IPS-18a (cell line): ENCODE measurements around the gene SPATA2.
"Not testable (repeated sequence)": the region's sequence is repeated elsewhere in the genome, so short reads cannot be mapped to it uniquely, and the experiment has no call there.

ENCODE experiments used
- H3K27ac ChIP-seq: one replicate; pipeline ENCODE4 v1.5.1; 2013; ENCODE audit warnings: low read length
- H3K27me3 ChIP-seq: one replicate; pipeline ENCODE4 v1.6.1; 2013; ENCODE audit warnings: mild to moderate bottlenecking, low read length; ENCODE audit not compliant: control insufficient read depth, insufficient read depth
- H3K36me3 ChIP-seq: one replicate; pipeline ENCODE4 v1.6.1; 2013; ENCODE audit warnings: low read depth, low read length; ENCODE audit not compliant: control insufficient read depth
- H3K4me1 ChIP-seq: one replicate; pipeline ENCODE4 v1.6.1; 2013; ENCODE audit warnings: low read depth, low read length; ENCODE audit not compliant: control insufficient read depth
- H3K4me3 ChIP-seq: one replicate; pipeline ENCODE4 v1.5.1; 2013; ENCODE audit warnings: low read length
- H3K9ac ChIP-seq: one replicate; pipeline ENCODE4 v1.6.1; 2013; ENCODE audit warnings: mild to moderate bottlenecking, low read length, moderate library complexity
- H3K9me3 ChIP-seq: one replicate; pipeline ENCODE4 v1.6.1; 2013; ENCODE audit warnings: low read depth, low read length; ENCODE audit not compliant: control insufficient read depth

Gene SPATA2

GRCh38 chr20:49872056-49872455 lies 43.3 kb downstream of the SPATA2 start:
- Histone ChIP-seq H3K27me3 (no peaks in the 10 kb centered on the region), H3K9ac (no peak overlapping the region), H3K4me3 (no peak overlapping the region), H3K4me1 (peaks cover 3% of the 10 kb centered on the region), H3K9me3 (no peaks in the 10 kb centered on the region), H3K36me3 (no peaks in the 10 kb centered on the region), H3K27ac (no peak overlapping the region)

DNA sequence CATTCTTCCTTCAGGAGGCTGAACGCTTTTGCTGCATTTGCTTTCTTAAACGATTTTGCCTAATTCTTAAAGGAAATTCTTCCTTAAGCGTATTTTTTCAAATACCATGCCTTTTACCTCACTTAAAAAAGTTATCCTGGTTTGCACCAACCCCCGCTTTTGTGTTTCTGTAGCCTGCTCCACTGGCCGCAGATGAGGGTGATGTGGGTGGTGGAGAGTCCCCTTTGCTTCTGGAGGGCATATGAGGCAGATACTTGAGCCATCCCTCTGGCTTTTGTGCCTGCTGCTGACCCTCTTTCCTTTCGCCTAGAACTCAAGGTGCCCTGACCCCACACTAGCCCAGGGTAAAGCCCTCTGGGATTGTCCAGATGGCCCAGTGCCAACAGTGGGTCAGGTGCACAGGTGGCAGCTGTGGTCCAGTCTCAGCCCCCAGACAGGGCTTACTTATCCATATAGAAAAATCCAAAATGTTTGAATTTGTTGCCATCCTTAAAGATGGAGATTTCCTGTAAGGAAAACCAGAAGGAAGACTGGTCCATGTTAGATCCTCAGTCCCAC lies 43.9 kb downstream of the SPATA2 start:
- no peak overlapping the region for H3K27ac ChIP-seq
- H3K36me3 ChIP-seq = no peaks in the 10 kb centered on the region
- H3K4me3 ChIP-seq = no peak overlapping the region
- H3K9ac ChIP-seq = no peak overlapping the region
- H3K9me3 ChIP-seq = no peaks in the 10 kb centered on the region
- peaks cover 3% of the 10 kb centered on the region for H3K4me1 ChIP-seq
- no peaks in the 10 kb centered on the region for H3K27me3 ChIP-seq

DNA sequence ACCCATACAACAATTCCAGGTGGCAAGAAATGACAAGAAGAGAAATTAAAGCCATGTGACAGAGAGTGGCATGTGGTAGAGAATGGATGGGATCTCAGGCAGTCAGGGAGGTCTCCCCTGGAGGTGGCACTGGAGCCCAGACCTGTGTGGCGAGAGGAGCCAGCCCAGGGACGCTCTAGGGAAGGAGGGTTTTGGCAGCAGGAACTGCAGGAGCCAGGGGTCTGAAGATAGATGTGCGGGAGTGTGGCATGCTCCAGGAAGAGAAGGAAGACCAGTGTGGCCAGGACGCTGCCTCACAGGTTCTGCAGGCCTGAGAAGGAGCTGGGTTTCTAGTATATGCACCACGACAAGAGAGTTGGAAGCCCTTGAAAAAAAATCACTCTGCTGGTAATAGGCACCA lies 45.1 kb downstream of the SPATA2 start:
- Histone ChIP-seq H3K27me3 (no peaks in the 10 kb centered on the region), H3K4me1 (peaks cover 3% of the 10 kb centered on the region), H3K4me3 (no peak overlapping the region), H3K9me3 (no peaks in the 10 kb centered on the region), H3K27ac (no peak overlapping the region), H3K9ac (no peak overlapping the region), H3K36me3 (peaks cover 3% of the 10 kb centered on the region)

DNA sequence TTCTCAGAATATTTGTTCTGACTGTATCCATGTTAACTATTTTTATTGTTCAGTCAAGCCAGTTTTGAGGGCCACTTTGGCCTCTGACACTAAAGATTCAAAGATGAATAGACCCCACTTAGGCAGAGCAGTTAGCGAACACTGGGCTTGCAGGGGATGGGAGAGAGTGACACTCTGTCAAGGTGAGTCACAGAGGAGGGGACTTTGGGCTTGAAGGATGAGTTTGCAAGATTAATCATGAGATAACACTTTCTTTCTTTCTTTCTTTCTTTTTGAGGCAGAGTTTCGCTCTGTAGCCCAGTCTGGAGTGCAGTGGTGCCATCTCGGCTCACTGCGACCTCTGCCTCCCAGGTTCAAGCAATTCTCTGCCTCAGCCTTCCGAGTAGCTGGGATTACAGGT lies 46.4 kb downstream of the SPATA2 start:
- H3K4me3 ChIP-seq = no peak overlapping the region
- no peaks in the 10 kb centered on the region for H3K27me3 ChIP-seq
- no peaks in the 10 kb centered on the region for H3K9me3 ChIP-seq
- H3K4me1 ChIP-seq = peaks cover 3% of the 10 kb centered on the region
- peaks cover 3% of the 10 kb centered on the region for H3K36me3 ChIP-seq
- no peak overlapping the region for H3K9ac ChIP-seq
- H3K27ac ChIP-seq = no peak overlapping the region

GRCh38 chr20:49868538-49868937 lies 46.8 kb downstream of the SPATA2 start:
- Histone ChIP-seq H3K36me3 (peaks cover 3% of the 10 kb centered on the region), H3K4me1 (peaks cover 3% of the 10 kb centered on the region), H3K27me3 (no peaks in the 10 kb centered on the region), H3K9me3 (no peaks in the 10 kb centered on the region), H3K4me3 (no peak overlapping the region), H3K27ac (no peak overlapping the region), H3K9ac (no peak overlapping the region)

DNA sequence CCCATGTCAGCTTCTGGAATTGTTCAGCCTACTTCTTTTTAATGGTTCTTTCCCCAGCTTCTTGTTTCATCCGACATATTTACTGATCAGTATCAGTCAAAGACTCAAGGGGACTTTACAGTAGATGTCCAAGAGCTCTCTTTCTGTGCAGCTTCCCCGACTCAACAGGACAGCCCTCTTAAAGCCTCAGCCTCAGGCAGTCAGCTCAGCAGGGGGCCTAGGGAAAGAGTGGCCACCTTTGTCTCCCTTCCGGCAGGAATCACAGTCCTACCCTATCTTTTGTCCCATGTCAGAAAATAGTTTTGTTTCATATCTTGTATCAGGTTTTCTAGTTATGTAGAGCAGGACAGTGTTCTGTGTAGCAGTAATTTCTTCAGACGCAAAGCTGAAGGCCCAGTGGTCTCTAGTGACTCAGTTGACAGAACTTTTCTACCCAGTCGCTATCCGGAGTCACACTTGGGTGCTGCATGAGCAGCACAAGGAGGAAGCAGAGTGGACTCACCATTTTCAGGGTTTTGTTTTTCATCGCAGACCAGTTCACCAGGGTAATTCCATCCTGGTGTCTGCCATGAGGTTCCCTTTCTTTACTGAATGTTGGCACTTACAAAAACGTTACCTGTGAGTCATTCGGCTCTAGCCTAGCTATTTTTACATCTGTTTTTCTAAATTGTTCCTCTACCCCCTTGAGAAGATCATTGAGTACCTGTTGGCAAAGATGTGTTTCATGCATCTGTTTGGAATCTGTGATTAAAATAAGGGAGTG lies 47.7 kb downstream of the SPATA2 start:
- peaks cover 3% of the 10 kb centered on the region for H3K36me3 ChIP-seq
- H3K4me3 ChIP-seq = no peak overlapping the region
- no peaks in the 10 kb centered on the region for H3K27me3 ChIP-seq
- no peak overlapping the region for H3K9ac ChIP-seq
- H3K27ac ChIP-seq = no peak overlapping the region
- H3K9me3 ChIP-seq = no peaks in the 10 kb centered on the region
- peaks cover 3% of the 10 kb centered on the region for H3K4me1 ChIP-seq

DNA sequence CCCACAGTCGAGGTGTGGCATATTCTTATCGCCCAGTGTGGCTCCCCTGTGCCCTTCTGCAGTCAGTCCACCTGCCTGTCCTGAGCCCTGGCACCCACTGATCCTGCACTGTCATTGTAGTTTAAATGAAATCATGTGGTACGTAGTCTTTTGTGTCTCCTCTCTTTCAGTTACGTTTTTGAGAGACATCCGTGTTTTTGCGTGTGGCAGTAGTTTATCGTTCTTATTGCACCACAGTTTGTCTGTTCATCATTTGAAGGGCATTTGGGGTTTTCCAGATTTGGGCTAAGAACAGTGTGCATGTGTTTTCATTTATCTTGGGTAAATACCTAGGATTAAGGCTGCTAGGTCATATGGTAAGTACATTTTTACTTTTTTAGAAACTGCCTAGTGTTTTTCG lies 49.3 kb downstream of the SPATA2 start:
- Histone ChIP-seq H3K9ac (no peak overlapping the region), H3K4me1 (peaks cover 3% of the 10 kb centered on the region), H3K27me3 (no peaks in the 10 kb centered on the region), H3K27ac (no peak overlapping the region), H3K36me3 (peaks cover 3% of the 10 kb centered on the region), H3K9me3 (no peaks in the 10 kb centered on the region), H3K4me3 (no peak overlapping the region)

DNA sequence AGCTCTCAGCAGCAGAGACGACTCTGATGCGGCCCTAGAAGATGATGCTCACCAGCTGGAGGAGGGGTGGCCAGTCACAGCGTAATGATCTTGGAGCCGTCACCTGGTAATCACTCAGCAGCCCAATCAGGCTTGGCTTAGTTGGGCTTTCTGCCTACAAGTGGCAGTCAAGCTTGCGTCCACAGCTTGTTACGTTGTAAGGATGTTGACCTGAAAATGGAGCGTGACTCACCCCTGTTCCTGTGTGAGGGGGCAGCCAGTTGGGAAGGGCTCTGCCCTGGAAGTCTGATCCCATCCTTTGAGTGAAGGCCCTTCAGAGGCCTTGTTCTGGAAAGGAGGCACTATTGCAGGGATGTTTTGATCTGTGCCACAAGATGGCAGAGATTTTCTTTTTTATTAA lies 49.8 kb downstream of the SPATA2 start:
- Histone ChIP-seq H3K27me3 (no peaks in the 10 kb centered on the region), H3K4me1 (peaks cover 3% of the 10 kb centered on the region), H3K36me3 (peaks cover 3% of the 10 kb centered on the region), H3K4me3 (no peak overlapping the region), H3K27ac (no peak overlapping the region), H3K9ac (no peak overlapping the region), H3K9me3 (no peaks in the 10 kb centered on the region)

- H3K36me3 ChIP-seq = peaks cover 3% of the 10 kb centered on the region
- no peak overlapping the region for H3K4me3 ChIP-seq
- H3K27ac ChIP-seq = no peak overlapping the region
- H3K4me1 ChIP-seq = peaks cover 3% of the 10 kb centered on the region
- no peak overlapping the region for H3K9ac ChIP-seq
- H3K9me3 ChIP-seq = no peaks in the 10 kb centered on the region
- H3K27me3 ChIP-seq = no peaks in the 10 kb centered on the region
Measured at GRCh38 chr20:49863666-49864065, 51.7 kb downstream of the SPATA2 start.

DNA sequence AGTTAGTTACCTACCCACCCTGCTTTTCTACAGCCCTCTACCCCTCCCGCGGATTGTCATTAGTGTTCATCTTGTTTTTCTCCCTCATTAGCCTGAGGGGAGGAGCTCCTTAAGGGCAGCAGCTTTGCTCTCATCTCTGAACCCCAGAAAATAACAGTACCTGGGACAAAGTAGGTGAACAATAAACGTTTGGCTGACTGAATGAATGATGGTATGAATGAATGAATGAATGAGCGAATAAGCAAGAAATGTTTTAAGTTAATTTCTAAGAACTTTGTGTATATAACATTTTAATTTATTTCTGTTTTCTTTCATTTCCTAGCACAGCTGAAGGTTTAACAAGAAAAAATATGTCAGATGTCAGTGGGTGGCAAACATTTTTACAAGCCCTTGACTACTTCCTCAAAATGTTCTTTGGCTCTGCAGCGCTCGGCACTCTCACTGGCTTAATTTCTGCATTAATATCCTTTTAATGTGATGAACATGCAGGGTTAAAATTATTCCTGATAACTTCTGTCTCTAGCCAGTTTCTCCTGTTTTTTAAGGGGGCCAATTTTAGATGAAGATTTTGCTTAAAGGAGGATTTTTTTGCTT lies 52.6 kb downstream of the SPATA2 start:
- H3K4me3 ChIP-seq = no peak overlapping the region
- no peak overlapping the region for H3K9ac ChIP-seq
- H3K36me3 ChIP-seq = peaks cover 3% of the 10 kb centered on the region
- no peaks in the 10 kb centered on the region for H3K9me3 ChIP-seq
- peaks cover 3% of the 10 kb centered on the region for H3K4me1 ChIP-seq
- no peaks in the 10 kb centered on the region for H3K27me3 ChIP-seq
- no peak overlapping the region for H3K27ac ChIP-seq

- H3K4me3 ChIP-seq, H3K36me3 ChIP-seq, H3K27ac ChIP-seq, H3K9me3 ChIP-seq, H3K27me3 ChIP-seq, H3K9ac ChIP-seq, H3K4me1 ChIP-seq: not testable (repeated sequence)
Measured at GRCh38 chr20:49861232-49861631, 54.1 kb downstream of the SPATA2 start.

DNA sequence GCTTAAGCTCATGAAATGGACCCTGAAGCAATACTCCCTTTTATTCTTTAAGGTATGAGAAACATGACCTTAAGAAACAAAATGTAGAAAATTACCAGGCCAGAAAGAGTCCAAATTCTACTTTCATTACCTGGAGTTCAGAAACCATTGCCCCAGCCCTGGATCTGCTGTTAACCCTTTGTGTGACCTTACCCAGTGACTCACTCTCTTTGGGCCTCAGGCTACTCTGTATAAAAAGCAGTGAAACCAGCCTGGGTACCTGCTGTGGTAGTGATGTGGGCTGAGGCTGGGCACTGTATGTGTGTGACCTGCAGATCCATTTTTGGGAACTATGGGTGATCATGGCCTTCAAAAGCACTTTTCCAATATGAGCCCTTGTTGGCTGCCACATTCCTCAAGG lies 55.5 kb downstream of the SPATA2 start:
- no peak overlapping the region for H3K9ac ChIP-seq
- H3K9me3 ChIP-seq = no peaks in the 10 kb centered on the region
- H3K36me3 ChIP-seq = no peaks in the 10 kb centered on the region
- no peak overlapping the region for H3K27ac ChIP-seq
- H3K4me3 ChIP-seq = no peak overlapping the region
- H3K4me1 ChIP-seq = no peaks in the 10 kb centered on the region
- no peaks in the 10 kb centered on the region for H3K27me3 ChIP-seq
